RPMI8226 (cell line): ENCODE results near the gene PI4KA.
"Not testable (repeated sequence)": the region's sequence is repeated elsewhere in the genome, so short reads cannot be mapped to it uniquely, and the experiment has no call there.

Source experiments
- DNase-seq: peaks from one replicate; pipeline ENCODE4 v3.0.0-alpha.2; 2015

Gene PI4KA

GRCh38 chr22:20858615-20859416, at the start of gene PI4KA, which contains the start of gene SNAP29:
Gene PI4KA, minus strand, starts transcription at chr22:20858811. Its CDS starts 86 bp downstream, at chr22:20858725.
Gene SNAP29, plus strand, starts transcription at chr22:20859007. Its CDS starts 104 bp downstream, at chr22:20859111.
- DNase-seq, result peak; percentile 89

GRCh38 chr22:20906387-20906767, 47.8 kb upstream of the PI4KA start:
- no peak for DNase-seq

GRCh38 chr22:20905415-20906386, 47.1 kb upstream of the PI4KA start:
- no peak for DNase-seq

GRCh38 chr22:20904980-20905355, 46.4 kb upstream of the PI4KA start:
- DNase-seq, result no peak

- no peak for DNase-seq
These were observed 45.7 kb upstream of the PI4KA start for GRCh38 chr22:20904008-20904979.

GRCh38 chr22:20903093-20903492, 44.5 kb upstream of the PI4KA start:
- DNase-seq, result no peak

- DNase-seq, result not testable (repeated sequence)
These were observed 42.8 kb upstream of the PI4KA start for GRCh38 chr22:20901093-20902033.

GRCh38 chr22:20899827-20900423, 41.3 kb upstream of the PI4KA start:
- DNase-seq, result no peak

GRCh38 chr22:20897737-20898136, 39.1 kb upstream of the PI4KA start:
- not testable (repeated sequence) for DNase-seq

- no peak for DNase-seq
These were observed 32.4 kb upstream of the PI4KA start for GRCh38 chr22:20890975-20891374.

- DNase-seq, result no peak
These were observed 31.4 kb upstream of the PI4KA start for GRCh38 chr22:20889904-20890540.

GRCh38 chr22:20889025-20889704, 30.6 kb upstream of the PI4KA start:
- DNase-seq, result no peak

- DNase-seq, result no peak
These were observed 28.8 kb upstream of the PI4KA start for GRCh38 chr22:20887375-20887774.

GRCh38 chr22:20885557-20886323, 27.1 kb upstream of the PI4KA start:
- DNase-seq, result peak; percentile 7

- no peak for DNase-seq
These were observed 26.5 kb upstream of the PI4KA start for GRCh38 chr22:20885017-20885556.

GRCh38 chr22:20884454-20884853, 25.8 kb upstream of the PI4KA start:
- DNase-seq, result no peak

GRCh38 chr22:20882855-20883254, 24.2 kb upstream of the PI4KA start:
- no peak for DNase-seq
